Liver (tissue), 9 donors: Measurements from ENCODE around the gene CDC42BPB. TPM values are rescaled to one million over a fixed set of nuclear protein-coding genes. Genes with fewer than 3 reads are reported as not detected.

Experiments used
- DNase-seq: peaks from one replicate; pipeline ENCODE4 v3.0.0-alpha.2; 2017; ENCODE audit warnings: low spot score
- H3K27ac ChIP-seq, 2 donors: one replicate each; pipeline ENCODE4 v1.7.0; 2013; ENCODE audit warnings: inconsistent platforms in 2 of 2, low read length in 2 of 2, control low read depth in 1 of 2, low read depth in 1 of 2, mild to moderate bottlenecking in 1 of 2
- H3K27me3 ChIP-seq, 4 donors: one replicate each; pipeline versions ENCODE4 v1.6.1 to v1.7.0; 2013; ENCODE audit warnings: low read length in 3 of 4, inconsistent platforms in 1 of 4, mild to moderate bottlenecking in 1 of 4, moderate library complexity in 1 of 4; ENCODE audit not compliant: control insufficient read depth in 4 of 4, insufficient read depth in 4 of 4
- H3K36me3 ChIP-seq, 4 donors: one replicate each; pipeline versions ENCODE4 v1.6.1 to v1.7.0; 2013; ENCODE audit warnings: low read length in 3 of 4, mild to moderate bottlenecking in 3 of 4, low read depth in 1 of 4, moderate library complexity in 1 of 4; ENCODE audit not compliant: control insufficient read depth in 4 of 4, insufficient read depth in 3 of 4
- H3K4me1 ChIP-seq, 4 donors: one replicate each; pipeline versions ENCODE4 v1.6.1 to v1.7.0; 2013; ENCODE audit warnings: low read length in 3 of 4, mild to moderate bottlenecking in 3 of 4, moderate library complexity in 1 of 4; ENCODE audit not compliant: control insufficient read depth in 4 of 4, insufficient read depth in 4 of 4
- H3K4me3 ChIP-seq, 3 donors: one replicate each; pipeline versions ENCODE4 v1.6.1 to v1.7.0; 2013; ENCODE audit warnings: low read length in 3 of 3, control low read depth in 1 of 3, low read depth in 1 of 3, mild to moderate bottlenecking in 1 of 3
- H3K9ac ChIP-seq, 2 donors: one replicate each; pipeline ENCODE4 v1.7.0; 2013; ENCODE audit warnings: low read length in 2 of 2, mild to moderate bottlenecking in 2 of 2, moderate library complexity in 2 of 2, control low read depth in 1 of 2, low read depth in 1 of 2
- H3K9me3 ChIP-seq, 4 donors: one replicate each; pipeline versions ENCODE4 v1.6.1 to v1.7.0; 2013; ENCODE audit warnings: low read length in 3 of 4; ENCODE audit not compliant: control insufficient read depth in 4 of 4
- EGR1 ChIP-seq, 2 donors: IDR thresholded peaks; 2 replicates each; pipeline ENCODE4 v1.6.1; 2016 to 2018; ENCODE audit warnings: antibody characterized with exemption in 2 of 2, low read depth in 2 of 2
- FOXA1 ChIP-seq: IDR thresholded peaks from 2 replicates; pipeline ENCODE4 v1.6.1; 2016; ENCODE audit warnings: antibody characterized with exemption
- FOXA2 ChIP-seq: IDR thresholded peaks from 2 replicates; pipeline ENCODE4 v1.6.1; 2016; ENCODE audit warnings: antibody characterized with exemption
- HNF4A ChIP-seq, 2 donors: conservative IDR thresholded peaks; 2 replicates each; pipeline ENCODE4 v1.6.1; 2016; ENCODE audit warnings: antibody characterized with exemption in 2 of 2, mild to moderate bottlenecking in 2 of 2
- HNF4G ChIP-seq: IDR thresholded peaks from 2 replicates; pipeline ENCODE4 v1.6.1; 2016; ENCODE audit warnings: antibody characterized with exemption
- NR2F2 ChIP-seq: IDR thresholded peaks from 2 replicates; pipeline ENCODE4 v1.6.1; 2016; ENCODE audit warnings: antibody characterized with exemption
- RAD21 ChIP-seq, 2 donors: IDR thresholded peaks; 2 replicates each; pipeline ENCODE4 v1.6.1; 2016; ENCODE audit warnings: antibody characterized with exemption in 2 of 2, mild to moderate bottlenecking in 2 of 2
- RXRA ChIP-seq, 2 donors: IDR thresholded peaks; 2 replicates each; pipeline ENCODE4 v1.6.1; 2017 to 2018; ENCODE audit warnings: antibody characterized with exemption in 2 of 2, mild to moderate bottlenecking in 1 of 2
- SP1 ChIP-seq: IDR thresholded peaks from 2 replicates; pipeline ENCODE4 v1.6.1; 2018; ENCODE audit warnings: antibody characterized with exemption, mild to moderate bottlenecking
- TAF1 ChIP-seq: conservative IDR thresholded peaks from 2 replicates; pipeline ENCODE4 v1.6.1; 2016; ENCODE audit warnings: antibody characterized with exemption, mild to moderate bottlenecking
- YY1 ChIP-seq: IDR thresholded peaks from 2 replicates; pipeline ENCODE4 v1.6.1; 2016; ENCODE audit warnings: antibody characterized with exemption, mild to moderate bottlenecking
- WGBS: extraction: QIAGEN DNeasy Blood & Tissue Kit; methylation state at CpG from one replicate; pipeline ENCODE4 v1.1.7; 2013; 5-methylcytosine and 5-hydroxymethylcytosine counted together
- polyA plus RNA-seq, 2 donors: library from polyadenylated mRNA; stranded (reverse) in 1 of 2; unstranded in 1 of 2; fragments of 200-250 nt in 1 of 2; fragments of >200 nt in 1 of 2; fragmentation: Nextera tagmentation in 1 of 2; extraction: Ambion mirVana in 1 of 2; gene quantifications; one replicate each; pipeline versions ENCODE4 v1.2.1 to v1.2.3, GENCODE V29; 2013 to 2015
- total RNA-seq, 2 donors: library from RNA; depleted of rRNA; stranded (reverse); fragments of >200 nt; gene quantifications; one replicate each; pipeline ENCODE4 v1.2.3, GENCODE V29; 2014
- TF ChIP-seq, protein P1 (sequence below): IDR thresholded peaks from 2 replicates; pipeline ENCODE4 v1.6.1; 2016; ENCODE audit warnings: antibody characterized with exemption, mild to moderate bottlenecking
- TF ChIP-seq, protein P2 (sequence below): IDR thresholded peaks from 2 replicates; pipeline ENCODE4 v1.6.1; 2016; ENCODE audit warnings: antibody characterized with exemption
- TF ChIP-seq, protein P3 (sequence below): IDR thresholded peaks from 2 replicates; pipeline ENCODE4 v1.6.1; 2016; ENCODE audit warnings: antibody characterized with exemption
- TF ChIP-seq, protein P4 (sequence below): fragments of 150-350 bp; IDR thresholded peaks from 2 replicates; pipeline ENCODE4 v1.5.1; 2017; ENCODE audit warnings: improper control_type of control experiment, low read depth, low read length; ENCODE audit not compliant: missing input control
- TF ChIP-seq, protein P5 (sequence below): IDR thresholded peaks from 2 replicates; pipeline ENCODE4 v1.6.1; 2016; ENCODE audit warnings: antibody characterized with exemption
- donor health status: healthy.
- donor health status: healthy.
- donor health status: healthy.
- donor health status: healthy.
- donor health status: healthy.

Gene CDC42BPB
- total and polyA plus RNA-seq, 4 donors: 4.1 to 78.7 (median 29.7) TPM

DNA sequence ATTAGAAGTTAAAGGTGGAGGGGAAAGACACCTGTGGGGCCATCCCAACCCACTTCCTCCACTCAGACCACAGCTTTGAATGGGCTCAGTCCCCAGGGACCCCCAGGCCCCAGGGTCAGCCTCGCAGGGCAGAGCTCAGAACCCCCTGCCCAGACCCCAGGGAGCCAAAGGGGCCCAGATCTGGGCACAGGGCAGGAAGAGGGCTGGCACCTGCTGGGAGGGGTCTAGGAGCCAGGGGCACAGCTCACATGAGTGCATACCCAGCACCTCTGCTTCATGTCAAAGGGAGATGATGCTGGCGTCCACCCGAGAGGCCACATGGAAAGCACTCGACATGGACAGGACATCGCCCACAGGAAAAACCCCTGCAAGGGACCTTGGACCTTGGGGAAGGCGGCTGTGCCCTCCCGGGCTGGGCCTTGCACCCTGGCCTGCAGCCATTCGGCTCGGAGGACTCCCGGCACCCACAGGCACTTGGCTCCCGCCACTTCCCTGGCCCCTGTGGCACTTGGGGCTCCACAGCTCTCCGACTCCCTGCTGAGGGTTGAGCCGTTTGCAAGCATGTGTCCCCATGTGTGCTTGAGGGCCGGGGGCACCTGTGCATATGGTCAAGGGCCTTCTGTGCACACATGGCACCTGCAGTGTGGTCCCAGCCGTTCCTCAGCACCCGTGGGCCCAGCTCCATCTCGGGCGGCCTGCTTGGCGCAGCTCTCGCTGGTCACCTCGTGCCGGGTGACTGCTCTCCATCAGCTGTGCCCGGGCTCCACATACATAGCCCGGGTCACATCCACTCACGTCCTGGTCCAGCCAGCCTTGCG, 142.7 kb downstream of the CDC42BPB start:
- H3K27ac ChIP-seq: no peak overlapping the region
- no peaks in the 10 kb centered on the region for H3K9me3 ChIP-seq
- H3K9ac ChIP-seq: no peak overlapping the region
- H3K27me3 ChIP-seq: no peaks in the 10 kb centered on the region
- H3K4me1 ChIP-seq: peaks cover 0 to 9% (median 7%) of the 10 kb centered on the region in 4 donors
- TF ChIP-seq, protein P1, sequence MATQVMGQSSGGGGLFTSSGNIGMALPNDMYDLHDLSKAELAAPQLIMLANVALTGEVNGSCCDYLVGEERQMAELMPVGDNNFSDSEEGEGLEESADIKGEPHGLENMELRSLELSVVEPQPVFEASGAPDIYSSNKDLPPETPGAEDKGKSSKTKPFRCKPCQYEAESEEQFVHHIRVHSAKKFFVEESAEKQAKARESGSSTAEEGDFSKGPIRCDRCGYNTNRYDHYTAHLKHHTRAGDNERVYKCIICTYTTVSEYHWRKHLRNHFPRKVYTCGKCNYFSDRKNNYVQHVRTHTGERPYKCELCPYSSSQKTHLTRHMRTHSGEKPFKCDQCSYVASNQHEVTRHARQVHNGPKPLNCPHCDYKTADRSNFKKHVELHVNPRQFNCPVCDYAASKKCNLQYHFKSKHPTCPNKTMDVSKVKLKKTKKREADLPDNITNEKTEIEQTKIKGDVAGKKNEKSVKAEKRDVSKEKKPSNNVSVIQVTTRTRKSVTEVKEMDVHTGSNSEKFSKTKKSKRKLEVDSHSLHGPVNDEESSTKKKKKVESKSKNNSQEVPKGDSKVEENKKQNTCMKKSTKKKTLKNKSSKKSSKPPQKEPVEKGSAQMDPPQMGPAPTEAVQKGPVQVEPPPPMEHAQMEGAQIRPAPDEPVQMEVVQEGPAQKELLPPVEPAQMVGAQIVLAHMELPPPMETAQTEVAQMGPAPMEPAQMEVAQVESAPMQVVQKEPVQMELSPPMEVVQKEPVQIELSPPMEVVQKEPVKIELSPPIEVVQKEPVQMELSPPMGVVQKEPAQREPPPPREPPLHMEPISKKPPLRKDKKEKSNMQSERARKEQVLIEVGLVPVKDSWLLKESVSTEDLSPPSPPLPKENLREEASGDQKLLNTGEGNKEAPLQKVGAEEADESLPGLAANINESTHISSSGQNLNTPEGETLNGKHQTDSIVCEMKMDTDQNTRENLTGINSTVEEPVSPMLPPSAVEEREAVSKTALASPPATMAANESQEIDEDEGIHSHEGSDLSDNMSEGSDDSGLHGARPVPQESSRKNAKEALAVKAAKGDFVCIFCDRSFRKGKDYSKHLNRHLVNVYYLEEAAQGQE: no peak
- TF ChIP-seq HNF4A (conservative IDR thresholded peaks at IDR 0.05) (peak; percentile 65 to 79), TAF1 (no peak), RAD21 (IDR thresholded peaks at IDR 0.05) (peak in 1 of 2 donors; percentile 38), HNF4G (peak; percentile 36), SP1 (no peak), YY1 (no peak), NR2F2 (no peak), EGR1 (IDR thresholded peaks at IDR 0.05; ENCODE audit: low read depth in 2 of 2) (no peak)
- WGBS: 69% methylated on average over 26 of the region's 26 CpGs
- no peak for DNase-seq
- H3K36me3 ChIP-seq: no peaks in the 10 kb centered on the region
- no peak overlapping the region for H3K4me3 ChIP-seq

DNA sequence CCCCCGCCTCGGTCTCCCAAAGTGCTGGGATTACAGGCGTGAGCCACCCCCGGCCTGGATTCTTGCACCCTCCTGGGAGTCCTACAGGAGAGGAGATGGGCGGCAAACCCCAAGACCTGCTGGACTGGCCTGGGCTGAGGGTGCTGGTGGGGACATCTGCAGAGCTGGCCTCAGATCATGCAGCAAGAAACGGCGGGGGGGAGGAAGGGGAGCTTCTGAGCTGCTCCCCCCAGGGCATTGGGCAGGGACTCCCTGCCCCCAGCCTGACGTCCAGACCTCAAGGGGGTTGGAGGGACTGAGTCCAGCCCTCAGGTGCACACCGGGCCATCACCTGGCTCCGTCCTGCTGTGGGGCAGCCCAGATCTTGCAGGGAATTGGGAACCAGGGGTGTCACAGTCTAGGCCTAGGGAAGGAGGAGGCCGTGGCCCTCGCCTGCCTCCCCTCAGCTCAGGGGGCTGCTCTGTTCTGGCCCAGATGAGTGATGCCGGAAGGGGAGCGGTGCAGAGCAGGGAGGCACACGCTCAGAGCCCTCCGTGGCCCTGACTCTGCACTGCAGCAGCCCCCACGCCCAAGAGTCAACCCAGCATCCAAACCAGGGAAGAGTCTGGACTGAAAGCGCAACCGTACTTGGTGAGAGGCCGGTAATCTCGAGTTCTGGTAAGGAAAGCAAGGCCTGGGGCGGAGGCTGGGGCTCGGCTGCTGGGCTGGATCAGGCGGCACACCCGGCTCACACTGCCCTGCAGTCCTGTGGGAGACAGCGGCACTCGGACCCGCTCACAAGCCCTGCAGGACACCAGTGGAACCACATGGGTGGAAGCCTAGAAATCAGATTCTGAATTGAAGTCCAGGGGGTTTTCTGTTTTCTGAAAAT, 143.8 kb downstream of the CDC42BPB start:
- 94% methylated on average over 28 of the region's 28 CpGs for whole genome bisulfite sequencing
- H3K36me3 ChIP-seq: no peaks in the 10 kb centered on the region

DNA sequence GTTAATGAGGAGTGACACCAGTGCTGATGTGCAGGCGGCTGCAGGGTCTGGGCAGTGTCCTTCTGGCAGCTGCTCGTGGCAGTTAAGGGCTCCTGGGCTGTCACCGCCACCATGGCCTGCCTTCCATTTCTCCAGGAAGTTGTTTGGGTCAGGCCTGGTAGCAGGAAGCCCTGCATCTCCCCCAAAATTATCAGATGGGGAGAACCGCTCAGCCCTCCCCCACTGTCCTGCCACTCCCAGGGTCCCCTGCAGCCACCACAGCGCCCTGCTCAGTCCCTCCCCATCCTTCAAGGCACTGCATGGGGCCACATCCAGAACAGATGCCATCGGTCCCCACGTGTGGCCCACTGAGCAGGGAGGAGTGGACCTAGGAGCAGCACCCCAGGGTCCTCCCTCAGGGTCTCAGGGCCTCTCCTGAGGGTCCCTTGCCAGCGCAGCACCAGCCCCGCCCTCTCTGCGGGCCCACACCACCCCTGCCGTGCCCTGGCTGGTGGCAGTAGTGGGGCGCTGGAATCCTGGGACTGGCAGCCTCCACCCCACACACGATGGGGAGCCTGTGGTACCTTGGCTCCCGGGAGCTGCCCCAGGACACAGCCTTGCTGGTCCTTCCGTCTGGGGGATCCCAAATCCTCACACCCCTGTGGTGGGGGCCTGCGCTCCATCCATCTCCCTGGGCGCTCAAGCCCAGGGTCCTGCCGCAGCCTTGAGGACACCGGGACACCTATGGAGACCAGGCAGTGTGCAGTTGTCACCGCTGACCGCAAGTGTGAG, 145.2 kb downstream of the CDC42BPB start:
- Histone ChIP-seq H3K9ac (no peak overlapping the region), H3K27ac (no peak overlapping the region), H3K4me1 (peaks cover 0 to 9% (median 7%) of the 10 kb centered on the region in 4 donors), H3K27me3 (no peaks in the 10 kb centered on the region), H3K4me3 (no peak overlapping the region), H3K36me3 (no peaks in the 10 kb centered on the region), H3K9me3 (no peaks in the 10 kb centered on the region)
- WGBS: 96% methylated on average over 21 of the region's 21 CpGs
- no peak for DNase-seq
- TF ChIP-seq, protein P2, sequence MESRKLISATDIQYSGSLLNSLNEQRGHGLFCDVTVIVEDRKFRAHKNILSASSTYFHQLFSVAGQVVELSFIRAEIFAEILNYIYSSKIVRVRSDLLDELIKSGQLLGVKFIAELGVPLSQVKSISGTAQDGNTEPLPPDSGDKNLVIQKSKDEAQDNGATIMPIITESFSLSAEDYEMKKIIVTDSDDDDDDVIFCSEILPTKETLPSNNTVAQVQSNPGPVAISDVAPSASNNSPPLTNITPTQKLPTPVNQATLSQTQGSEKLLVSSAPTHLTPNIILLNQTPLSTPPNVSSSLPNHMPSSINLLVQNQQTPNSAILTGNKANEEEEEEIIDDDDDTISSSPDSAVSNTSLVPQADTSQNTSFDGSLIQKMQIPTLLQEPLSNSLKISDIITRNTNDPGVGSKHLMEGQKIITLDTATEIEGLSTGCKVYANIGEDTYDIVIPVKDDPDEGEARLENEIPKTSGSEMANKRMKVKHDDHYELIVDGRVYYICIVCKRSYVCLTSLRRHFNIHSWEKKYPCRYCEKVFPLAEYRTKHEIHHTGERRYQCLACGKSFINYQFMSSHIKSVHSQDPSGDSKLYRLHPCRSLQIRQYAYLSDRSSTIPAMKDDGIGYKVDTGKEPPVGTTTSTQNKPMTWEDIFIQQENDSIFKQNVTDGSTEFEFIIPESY: no peak
- no peak for TF ChIP-seq HNF4A (conservative IDR thresholded peaks at IDR 0.05)
- TF ChIP-seq, protein P3, sequence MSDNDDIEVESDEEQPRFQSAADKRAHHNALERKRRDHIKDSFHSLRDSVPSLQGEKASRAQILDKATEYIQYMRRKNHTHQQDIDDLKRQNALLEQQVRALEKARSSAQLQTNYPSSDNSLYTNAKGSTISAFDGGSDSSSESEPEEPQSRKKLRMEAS: no peak
- TF ChIP-seq RXRA (IDR thresholded peaks at IDR 0.05): no peak
- TF ChIP-seq SP1: no peak
- TF ChIP-seq, protein P4, sequence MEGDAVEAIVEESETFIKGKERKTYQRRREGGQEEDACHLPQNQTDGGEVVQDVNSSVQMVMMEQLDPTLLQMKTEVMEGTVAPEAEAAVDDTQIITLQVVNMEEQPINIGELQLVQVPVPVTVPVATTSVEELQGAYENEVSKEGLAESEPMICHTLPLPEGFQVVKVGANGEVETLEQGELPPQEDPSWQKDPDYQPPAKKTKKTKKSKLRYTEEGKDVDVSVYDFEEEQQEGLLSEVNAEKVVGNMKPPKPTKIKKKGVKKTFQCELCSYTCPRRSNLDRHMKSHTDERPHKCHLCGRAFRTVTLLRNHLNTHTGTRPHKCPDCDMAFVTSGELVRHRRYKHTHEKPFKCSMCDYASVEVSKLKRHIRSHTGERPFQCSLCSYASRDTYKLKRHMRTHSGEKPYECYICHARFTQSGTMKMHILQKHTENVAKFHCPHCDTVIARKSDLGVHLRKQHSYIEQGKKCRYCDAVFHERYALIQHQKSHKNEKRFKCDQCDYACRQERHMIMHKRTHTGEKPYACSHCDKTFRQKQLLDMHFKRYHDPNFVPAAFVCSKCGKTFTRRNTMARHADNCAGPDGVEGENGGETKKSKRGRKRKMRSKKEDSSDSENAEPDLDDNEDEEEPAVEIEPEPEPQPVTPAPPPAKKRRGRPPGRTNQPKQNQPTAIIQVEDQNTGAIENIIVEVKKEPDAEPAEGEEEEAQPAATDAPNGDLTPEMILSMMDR: no peak
- TF ChIP-seq YY1: no peak
- TF ChIP-seq, protein P5, sequence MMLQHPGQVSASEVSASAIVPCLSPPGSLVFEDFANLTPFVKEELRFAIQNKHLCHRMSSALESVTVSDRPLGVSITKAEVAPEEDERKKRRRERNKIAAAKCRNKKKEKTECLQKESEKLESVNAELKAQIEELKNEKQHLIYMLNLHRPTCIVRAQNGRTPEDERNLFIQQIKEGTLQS: no peak
- TF ChIP-seq HNF4G: no peak
- no peak for TF ChIP-seq NR2F2

More for the DNA sequence above, 143.8 kb downstream of the CDC42BPB start:
- peaks cover 0 to 9% (median 7%) of the 10 kb centered on the region in 4 donors for H3K4me1 ChIP-seq
- H3K4me3 ChIP-seq: no peak overlapping the region
- TF ChIP-seq RXRA (IDR thresholded peaks at IDR 0.05) (no peak), RAD21 (IDR thresholded peaks at IDR 0.05) (no peak), EGR1 (IDR thresholded peaks at IDR 0.05; ENCODE audit: low read depth in 2 of 2) (no peak), HNF4G (no peak), FOXA1 (no peak), FOXA2 (no peak)
- no peak overlapping the region for H3K27ac ChIP-seq
- H3K9ac ChIP-seq: no peak overlapping the region
- no peaks in the 10 kb centered on the region for H3K27me3 ChIP-seq
- DNase-seq: no peak
- no peaks in the 10 kb centered on the region for H3K9me3 ChIP-seq
